WTC11 (cell line): ENCODE data around the gene NLRP4.

ENCODE experiments used
- ATF3 ChIP-seq: sonication (generic); formaldehyde crosslinking; conservative IDR thresholded peaks from 2 replicates; pipeline ENCODE4 v1.8.1; 2022; ENCODE audit warnings: mild to moderate bottlenecking, missing genetic modification reagents
- CTCF ChIP-seq: fragments of 200-600 bp; IDR thresholded peaks from 2 replicates; pipeline ENCODE4 v1.8.0; 2022; ENCODE audit warnings: antibody characterized with exemption
- NR1H2 ChIP-seq: sonication (generic); formaldehyde crosslinking; IDR thresholded peaks from 2 replicates; pipeline ENCODE4 v1.9.0; 2021; ENCODE audit warnings: mild to moderate bottlenecking, moderate library complexity, missing genetic modification reagents
- NR3C1 ChIP-seq: sonication (generic); formaldehyde crosslinking; conservative IDR thresholded peaks from 2 replicates; pipeline ENCODE4 v1.8.1; 2023; ENCODE audit warnings: low read depth, mild to moderate bottlenecking, missing genetic modification reagents
- TCF7 ChIP-seq: sonication (generic); formaldehyde crosslinking; IDR thresholded peaks from 2 replicates; pipeline ENCODE4 v1.8.0; 2022; ENCODE audit warnings: mild to moderate bottlenecking, low read depth, missing genetic modification reagents, moderate library complexity
- ZNF416 ChIP-seq: fragments of 250-450 bp; sonication (Bioruptor Pico); IDR thresholded peaks from 2 replicates; pipeline ENCODE4 v1.9.0; 2021; ENCODE audit warnings: mild to moderate bottlenecking, inconsistent platforms

- TF ChIP-seq CTCF (no peak), ZNF416 (CRISPR knock-in tag) (no peak), NR1H2 (CRISPR knock-in tag) (no peak), TCF7 (CRISPR knock-in tag) (no peak), ATF3 (CRISPR knock-in tag) (no peak), NR3C1 (CRISPR knock-in tag) (no peak)
These were observed 41.3 kb upstream of the NLRP4 start for GRCh38 chr19:55795021-55795420.
